HCT116 (cell line): Measurements from ENCODE around the gene STK24. TPM values are rescaled to one million over a fixed set of nuclear protein-coding genes. Genes with fewer than 3 reads are reported as not detected.

Source experiments
- ATAC-seq: fragments of 200-7000 bp; cut with Tn5 transposase; 2 replicates; pipeline ENCODE4 v1.9.1; 2020; ENCODE audit warnings: mild to moderate bottlenecking, moderate library complexity
- BruUV-seq: library from RNA; stranded (reverse); fragments of 400-500 nt; replicated peaks from 2 replicates; lab custom pipeline; 2021; lab: Mats Ljungman, UMichigan
- CTCF ChIA-PET: fragments of 300-600 bp; sonication (Branson Sonifier 250); formaldehyde crosslinking; loops from one replicate; lab custom pipeline; 2021; ENCODE audit warnings: antibody characterized with exemption; lab: Charles Lee
- POLR2A ChIA-PET: fragments of 300-600, 350-600 bp; sonication (Branson Sonifier 250); formaldehyde crosslinking; loops from one replicate; lab custom pipeline; 2021; ENCODE audit warnings: antibody characterized with exemption; lab: Charles Lee
- RAD21 ChIA-PET, 2 experiments: fragments of 300-600 bp; sonication (Branson Sonifier 250); formaldehyde crosslinking; loops; one replicate each; lab custom pipeline; 2023; ENCODE audit warnings: low total read pairs in 2 of 2; ENCODE audit not compliant: uncharacterized antibody in 2 of 2, unreplicated experiment in 2 of 2, low non-redundant PET in 1 of 2; lab: Charles Lee
- DNase-seq: peaks from one replicate; pipeline ENCODE4 v3.0.0-alpha.2; 2010; ENCODE audit warnings: low read depth, low spot score
- H2AFZ ChIP-seq: fragments of 200-600 bp; shearing (Covaris generic), sonication (generic); 2 replicates; pipeline ENCODE4 v1.6.1; 2017; ENCODE audit warnings: low read depth, mixed run types, mixed read lengths, antibody characterized with exemption, low read length; ENCODE audit not compliant: poor library complexity, severe bottlenecking
- H3K27ac ChIP-seq: 2 replicates; pipeline ENCODE4 v1.5.1; 2012; ENCODE audit warnings: low read depth, low read length
- H3K27me3 ChIP-seq: fragments of 200-600 bp; sonication (generic); 2 replicates; pipeline ENCODE4 v1.6.1; 2016; ENCODE audit warnings: mixed run types, low read length, mixed read lengths; ENCODE audit not compliant: insufficient read depth
- H3K36me3 ChIP-seq, 2 experiments: fragments of 200-500 bp in 1 of 2; fragments of 200-600 bp in 1 of 2; sonication (Bioruptor generic) in 1 of 2; sonication (generic) in 1 of 2; 2 replicates each; pipeline versions ENCODE4 v1.5.1 to v1.6.1; 2014 to 2016; ENCODE audit warnings: low read length in 2 of 2, inconsistent platforms in 1 of 2, mixed read lengths in 1 of 2, mixed run types in 1 of 2; ENCODE audit not compliant: insufficient read depth in 2 of 2, control insufficient read depth in 1 of 2
- H3K4me1 ChIP-seq, 2 experiments: fragments of 200-600 bp in 1 of 2; sonication (generic) in 1 of 2; 2 replicates each; pipeline versions ENCODE4 v1.5.1 to v1.6.1; 2012 to 2017; ENCODE audit warnings: low read length in 2 of 2, inconsistent platforms in 1 of 2, mild to moderate bottlenecking in 1 of 2, mixed read lengths in 1 of 2, mixed run types in 1 of 2, moderate library complexity in 1 of 2; ENCODE audit not compliant: insufficient read depth in 2 of 2, control insufficient read depth in 1 of 2
- H3K4me2 ChIP-seq: fragments of 200-600 bp; sonication (generic); 2 replicates; pipeline ENCODE4 v1.6.1; 2017; ENCODE audit warnings: mixed run types, low read length, mixed read lengths
- H3K4me3 ChIP-seq, 2 experiments: fragments of 200-600 bp in 1 of 2; sonication (generic) in 1 of 2; replicated peaks in 1 of 2; 2 replicates each; pipeline ENCODE4 v1.5.1; 2011 to 2016; ENCODE audit warnings: low read length in 2 of 2, control low read depth in 1 of 2, low read depth in 1 of 2, mild to moderate bottlenecking in 1 of 2, mixed read lengths in 1 of 2, mixed run types in 1 of 2
- H3K79me2 ChIP-seq: fragments of 200-600 bp; sonication (generic); 2 replicates; pipeline ENCODE4 v1.6.1; 2017; ENCODE audit warnings: mild to moderate bottlenecking, mixed run types, low read length, moderate library complexity, mixed read lengths; ENCODE audit not compliant: insufficient read depth
- H3K9ac ChIP-seq: fragments of 200-600 bp; sonication (generic); 2 replicates; pipeline ENCODE4 v1.6.1; 2016; ENCODE audit warnings: low read length, mixed read lengths
- H3K9me2 ChIP-seq: fragments of 200-600 bp; sonication (generic), shearing (Covaris generic); 2 replicates; pipeline ENCODE4 v1.6.1; 2017; ENCODE audit warnings: mixed run types, mild to moderate bottlenecking, moderate library complexity; ENCODE audit not compliant: insufficient read depth
- H3K9me3 ChIP-seq, 2 experiments: fragments of 200-500 bp in 1 of 2; fragments of 200-600 bp in 1 of 2; sonication (Bioruptor generic) in 1 of 2; sonication (generic) in 1 of 2; 2 replicates each; pipeline ENCODE4 v1.6.1; 2014 to 2017; ENCODE audit warnings: low read length in 2 of 2, mixed read lengths in 2 of 2, inconsistent platforms in 1 of 2, low read depth in 1 of 2, mild to moderate bottlenecking in 1 of 2, mixed run types in 1 of 2, moderate library complexity in 1 of 2; ENCODE audit not compliant: control insufficient read depth in 1 of 2, insufficient read depth in 1 of 2
- H4K20me1 ChIP-seq: fragments of 200-600 bp; sonication (generic), shearing (Covaris generic); 2 replicates; pipeline ENCODE4 v1.6.1; 2017; ENCODE audit warnings: mixed run types, mild to moderate bottlenecking, moderate library complexity; ENCODE audit not compliant: insufficient read depth
- ATF3 ChIP-seq: IDR thresholded peaks from 2 replicates; pipeline ENCODE4 v1.6.1; 2012
- CBX3 ChIP-seq: IDR thresholded peaks from 2 replicates; pipeline ENCODE4 v1.6.1; 2012; ENCODE audit warnings: low read depth
- CEBPB ChIP-seq: IDR thresholded peaks from 2 replicates; pipeline ENCODE4 v1.6.1; 2012; ENCODE audit warnings: low read depth
- EGR1 ChIP-seq: IDR thresholded peaks from 2 replicates; pipeline ENCODE4 v1.6.1; 2012; ENCODE audit warnings: low read depth
- EZH2 ChIP-seq: fragments of 200-600 bp; sonication (generic); IDR thresholded peaks from 2 replicates; pipeline ENCODE4 v1.6.1; 2017; ENCODE audit warnings: antibody characterized with exemption, mixed run types
- FOSL1 ChIP-seq: IDR thresholded peaks from 2 replicates; pipeline ENCODE4 v1.6.1; 2012; ENCODE audit warnings: low read depth
- JUND ChIP-seq: IDR thresholded peaks from 2 replicates; pipeline ENCODE4 v1.6.1; 2012
- POLR2A ChIP-seq: IDR thresholded peaks from 2 replicates; pipeline ENCODE4 v1.7.0; 2011; ENCODE audit warnings: borderline replicate concordance; ENCODE audit not compliant: insufficient read depth, insufficient read length; ENCODE audit errors: extremely low read depth
- POLR2AphosphoS5 ChIP-seq: IDR thresholded peaks from 2 replicates; pipeline ENCODE4 v1.6.1; 2011; ENCODE audit warnings: mild to moderate bottlenecking, low read depth, low read length, moderate library complexity
- RAD21 ChIP-seq: IDR thresholded peaks from 2 replicates; pipeline ENCODE4 v1.6.1; 2012; ENCODE audit warnings: low read depth, mild to moderate bottlenecking
- SIN3A ChIP-seq: IDR thresholded peaks from 2 replicates; pipeline ENCODE4 v1.6.1; 2012; ENCODE audit warnings: low read depth
- SP1 ChIP-seq: IDR thresholded peaks from 2 replicates; pipeline ENCODE4 v1.6.1; 2012; ENCODE audit warnings: low read depth
- SRF ChIP-seq: IDR thresholded peaks from 2 replicates; pipeline ENCODE4 v1.6.1; 2012; ENCODE audit warnings: low read depth
- TCF7L2 ChIP-seq: IDR thresholded peaks from 2 replicates; pipeline ENCODE4 v1.7.0; 2011; ENCODE audit warnings: borderline replicate concordance, inconsistent platforms; ENCODE audit not compliant: insufficient read depth, insufficient read length; ENCODE audit errors: extremely low read depth
- ZFX ChIP-seq: fragments of 450-650 bp; IDR thresholded peaks from 2 replicates; pipeline ENCODE4 v1.6.1; 2017
- ZNF274 ChIP-seq: fragments of 200-500 bp; sonication (Bioruptor generic); IDR thresholded peaks from 2 replicates; pipeline ENCODE4 v1.6.1; 2014; ENCODE audit warnings: mild to moderate bottlenecking, low read depth, low read length, inconsistent platforms
- intact Hi-C: fragments of 100-400 bp; cut with micrococcal nuclease; formaldehyde crosslinking; loops from 2 replicates; pipeline ENCODE4 v1.10.0; 2022
- total RNA-seq: library from RNA; stranded (reverse); gene quantifications from one replicate; pipeline ENCODE4 v1.2.1, GENCODE V29; 2021; ENCODE audit not compliant: unreplicated experiment

Gene STK24
- total RNA-seq, 1 experiment from 2014 or later = 137 TPM

GRCh38 chr13:98581381-98581780 is 4.5 kb upstream of the STK24 start:
- TF ChIP-seq POLR2A = no peak
- no peak for TF ChIP-seq ZNF274
- TF ChIP-seq POLR2AphosphoS5 = no peak
- TF ChIP-seq RAD21 = no peak
- TF ChIP-seq TCF7L2 = no peak
- no peak overlapping the region for H2AFZ ChIP-seq
- no peak for DNase-seq
- H3K9ac ChIP-seq = no peak overlapping the region
- no peaks in the 10 kb centered on the region for H3K27me3 ChIP-seq
- no peak overlapping the region for H3K4me2 ChIP-seq
- CTCF ChIA-PET = interaction anchor here (1.4 to 1.8 kb wide), 2 partner anchors 17 to 72 kb away, joined by 3 to 5 read pairs; no protein-coding TSS in a partner anchor
- H3K4me3 ChIP-seq = no peak overlapping the region
- RAD21 ChIA-PET = no interaction called here
- peaks cover 9 to 33% of the 10 kb centered on the region in 2 experiments; a peak in 3 of 4 replicates for H3K4me1 ChIP-seq
- no peak for ATAC-seq
- peaks cover 2% of the 10 kb centered on the region; the same call in 1 of the 2 replicates for H3K79me2 ChIP-seq
- no peaks in the 10 kb centered on the region for H3K36me3 ChIP-seq
- H3K27ac ChIP-seq = no peak overlapping the region
- no peaks in the 10 kb centered on the region for H3K9me2 ChIP-seq
- POLR2A ChIA-PET = no interaction called here
- intact Hi-C loops = no loop called here
- no peaks in the 10 kb centered on the region for H3K9me3 ChIP-seq
- BruUV-seq = no TSS peak
- H4K20me1 ChIP-seq = no peaks in the 10 kb centered on the region

- intact Hi-C loops = no loop called here
- POLR2A ChIA-PET = interaction anchor here (1.2 kb wide), 1 partner anchor 10 kb away, joined by 3 read pairs; no protein-coding TSS in a partner anchor
- DNase-seq = no peak
Observed at GRCh38 chr13:98580420-98580819, 3.5 kb upstream of the STK24 start.

More at GRCh38 chr13:98580420-98580819, 3.5 kb upstream of the STK24 start:
- Histone ChIP-seq H3K9me3 (no peaks in the 10 kb centered on the region), H3K9me2 (no peaks in the 10 kb centered on the region), H3K9ac (no peak overlapping the region), H3K27ac (no peak overlapping the region), H3K36me3 (no peaks in the 10 kb centered on the region), H2AFZ (no peak overlapping the region), H4K20me1 (0 out of 2 replicates have a peak, but pooled peaks cover 6% of the 10 kb centered on the region), H3K4me1 (peaks cover 9 to 36% of the 10 kb centered on the region in 2 experiments; a peak in 3 of 4 replicates), H3K79me2 (peaks cover 12% of the 10 kb centered on the region), H3K4me2 (no peak overlapping the region)
- ATAC-seq = no peak
- CTCF ChIA-PET = interaction anchor here (1.8 kb wide), 1 partner anchor 73 kb away, joined by 5 read pairs; no protein-coding TSS in a partner anchor
- no TSS peak for BruUV-seq
- no peak for TF ChIP-seq EGR1
- no peak for TF ChIP-seq ATF3
- no peak for TF ChIP-seq FOSL1
- no peak for TF ChIP-seq POLR2A
- TF ChIP-seq SRF = no peak
- TF ChIP-seq EZH2 = no peak
- no peak for TF ChIP-seq SP1
- no peak for TF ChIP-seq SIN3A
- no peak for TF ChIP-seq ZFX
- no peak for TF ChIP-seq CEBPB
- TF ChIP-seq JUND = no peak
- TF ChIP-seq TCF7L2 = no peak
- no peak for TF ChIP-seq CBX3
- TF ChIP-seq, all 23 proteins: peak for 0
- Histone ChIP-seq H3K27me3 (no peaks in the 10 kb centered on the region), H3K4me3 (no peak overlapping the region)
- RAD21 ChIA-PET = no interaction called here
